ENCODE measurements around the gene MAPKAP1.

GRCh38 chr9:125653325-125653724 is 53.7 kb downstream of the MAPKAP1 start:
- no peak for TF ChIP-seq CTCF (IDR thresholded peaks at IDR 0.05)
- TF ChIP-seq EZH2 (IDR thresholded peaks at IDR 0.05) = no peak
- TF ChIP-seq EZH2phosphoT487 (IDR thresholded peaks at IDR 0.05) = no peak
